Endothelial cell of hepatic sinusoid (primary cell): ENCODE results near the gene SKOR1.

Experiments used
- in situ Hi-C: cut with HindIII; loops from 2 replicates; pipeline ENCODE4 v1.10.0; 2017; ENCODE audit warnings: low sequenced_read_pairs

The SKOR1 gene, protein sequence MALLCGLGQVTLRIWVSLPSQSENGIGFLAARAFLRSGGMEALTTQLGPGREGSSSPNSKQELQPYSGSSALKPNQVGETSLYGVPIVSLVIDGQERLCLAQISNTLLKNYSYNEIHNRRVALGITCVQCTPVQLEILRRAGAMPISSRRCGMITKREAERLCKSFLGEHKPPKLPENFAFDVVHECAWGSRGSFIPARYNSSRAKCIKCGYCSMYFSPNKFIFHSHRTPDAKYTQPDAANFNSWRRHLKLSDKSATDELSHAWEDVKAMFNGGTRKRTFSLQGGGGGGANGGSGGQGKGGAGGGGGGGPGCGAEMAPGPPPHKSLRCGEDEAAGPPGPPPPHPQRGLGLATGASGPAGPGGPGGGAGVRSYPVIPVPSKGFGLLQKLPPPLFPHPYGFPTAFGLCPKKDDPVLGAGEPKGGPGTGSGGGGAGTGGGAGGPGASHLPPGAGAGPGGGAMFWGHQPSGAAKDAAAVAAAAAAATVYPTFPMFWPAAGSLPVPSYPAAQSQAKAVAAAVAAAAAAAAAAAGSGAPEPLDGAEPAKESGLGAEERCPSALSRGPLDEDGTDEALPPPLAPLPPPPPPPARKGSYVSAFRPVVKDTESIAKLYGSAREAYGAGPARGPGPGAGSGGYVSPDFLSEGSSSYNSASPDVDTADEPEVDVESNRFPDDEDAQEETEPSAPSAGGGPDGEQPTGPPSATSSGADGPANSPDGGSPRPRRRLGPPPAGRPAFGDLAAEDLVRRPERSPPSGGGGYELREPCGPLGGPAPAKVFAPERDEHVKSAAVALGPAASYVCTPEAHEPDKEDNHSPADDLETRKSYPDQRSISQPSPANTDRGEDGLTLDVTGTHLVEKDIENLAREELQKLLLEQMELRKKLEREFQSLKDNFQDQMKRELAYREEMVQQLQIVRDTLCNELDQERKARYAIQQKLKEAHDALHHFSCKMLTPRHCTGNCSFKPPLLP

DNA sequence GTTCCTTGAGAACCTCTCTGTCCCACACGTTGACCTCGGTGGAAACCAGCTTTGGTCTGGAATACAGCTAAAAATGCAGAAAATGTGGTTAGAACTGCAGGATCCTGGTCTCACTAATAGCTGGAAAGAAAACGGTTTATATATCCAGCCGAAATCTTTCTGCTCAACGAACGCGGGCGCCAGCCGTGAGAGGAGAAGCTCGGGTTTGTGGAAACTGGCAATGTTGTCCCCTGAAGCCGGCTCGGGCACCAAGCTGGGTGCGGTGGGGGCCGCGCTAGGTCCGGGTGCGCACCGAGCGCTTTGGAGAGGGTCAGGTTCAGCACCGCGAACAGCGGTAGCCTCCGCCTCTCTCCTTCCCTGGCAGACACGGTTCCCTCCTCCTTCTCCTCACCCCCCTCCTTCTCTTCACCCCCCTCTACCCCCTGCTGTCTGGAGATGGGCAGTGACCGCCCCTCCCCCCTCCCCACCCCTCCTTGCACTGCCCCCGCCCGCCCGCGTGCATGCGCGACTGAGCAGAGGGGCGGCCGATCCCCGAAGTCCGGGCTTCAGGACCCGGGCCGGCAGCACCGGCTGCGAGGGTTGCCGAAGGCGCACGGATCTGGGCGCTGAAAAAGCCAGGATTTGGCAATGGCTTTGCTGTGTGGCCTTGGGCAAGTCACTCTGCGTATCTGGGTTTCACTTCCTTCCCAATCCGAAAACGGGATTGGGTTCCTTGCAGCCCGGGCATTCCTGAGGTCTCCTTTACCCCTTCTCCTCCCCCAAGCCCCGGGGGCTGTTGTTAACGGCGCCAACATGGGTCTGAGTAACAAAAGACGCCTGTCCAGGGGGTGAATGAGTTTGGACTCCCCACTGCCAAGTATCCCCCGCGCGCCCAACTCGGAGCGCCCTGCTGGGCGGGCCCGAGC is at the start of gene SKOR1:
SKOR1 (plus strand) TSS at position 534 of the 905 bp plus-strand sequence; CDS start at position 628, 94 bp downstream.
- in situ Hi-C loops, result no loop called here

DNA sequence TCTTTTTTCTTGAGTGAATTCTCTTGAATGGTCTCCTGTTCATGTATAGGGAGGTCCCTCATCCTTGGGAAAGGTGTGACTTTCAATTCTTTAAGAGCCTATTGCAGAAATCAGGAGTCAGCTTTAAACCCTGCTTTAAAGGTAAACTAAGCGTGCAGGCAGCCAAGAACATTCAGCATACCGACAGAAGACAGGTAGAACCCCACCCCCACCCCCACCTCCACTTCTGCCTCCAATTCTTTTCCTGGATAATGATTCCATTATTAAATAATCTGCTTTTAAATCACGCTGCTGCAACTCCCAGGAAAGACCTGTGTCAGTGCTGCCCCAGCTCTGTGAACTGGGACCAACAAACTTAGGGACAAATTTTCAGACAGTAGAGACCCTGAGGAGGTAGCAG is 49.3 kb upstream of the SKOR1 start:
- in situ Hi-C loops, result no loop called here

DNA sequence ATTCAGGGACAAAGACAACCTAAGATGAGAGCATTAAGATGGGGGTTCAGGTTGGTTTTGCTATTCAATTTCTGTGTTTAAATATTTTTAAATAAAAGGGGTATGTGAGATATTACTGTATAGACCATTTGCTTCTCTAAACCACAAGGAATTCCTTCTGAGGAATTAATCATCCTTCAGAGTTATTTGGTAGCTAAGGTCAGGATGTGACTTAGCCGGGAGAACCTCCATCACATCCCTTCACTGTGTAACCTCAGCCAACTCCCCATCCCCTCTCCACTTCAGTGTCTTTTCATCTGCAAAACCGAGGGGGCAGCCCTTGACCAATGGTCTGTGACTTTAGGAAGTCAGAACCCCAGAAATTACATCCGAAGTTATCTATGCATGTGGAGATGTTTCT is 48.7 kb upstream of the SKOR1 start:
- in situ Hi-C loops, result no loop called here

DNA sequence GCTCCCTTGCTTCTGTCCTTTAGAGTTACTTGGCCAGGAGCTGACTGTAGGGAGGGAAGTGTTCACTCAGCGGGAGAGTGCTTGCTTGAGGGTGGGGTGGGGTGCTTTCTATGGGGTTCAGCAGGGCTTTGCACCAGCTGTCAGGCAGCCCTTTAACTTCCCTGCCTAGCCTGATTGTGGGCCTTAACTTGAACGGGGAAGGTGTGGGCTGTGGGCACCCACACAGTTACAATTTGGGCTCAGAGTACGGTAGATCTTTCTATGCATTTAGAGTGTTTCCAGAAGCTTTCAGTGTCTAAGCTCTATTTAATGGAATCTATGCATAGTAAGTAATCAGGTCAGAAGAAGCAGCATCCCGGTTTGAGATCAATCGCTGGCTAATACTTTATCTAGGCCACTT is 48.2 kb upstream of the SKOR1 start:
- in situ Hi-C loops, result no loop called here

DNA sequence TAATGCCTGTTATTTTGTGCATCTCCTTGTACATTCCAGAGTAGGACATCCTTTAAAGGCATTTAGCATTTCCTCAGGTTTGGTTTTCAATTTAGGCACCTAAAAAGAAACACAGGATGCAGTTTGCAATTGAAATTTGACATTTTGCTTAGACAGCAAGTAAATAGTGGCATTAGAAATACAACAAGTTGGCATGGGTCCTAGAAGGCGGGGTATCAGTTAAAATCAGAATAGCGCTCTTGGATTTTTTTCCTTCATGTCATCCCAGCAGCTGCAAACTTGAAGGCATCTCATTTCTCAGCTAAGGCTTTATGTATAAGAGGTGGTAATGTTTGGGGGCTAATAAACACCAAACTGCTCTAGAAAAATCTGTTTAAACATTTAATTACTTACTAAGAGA is 47.5 kb upstream of the SKOR1 start:
- in situ Hi-C loops, result no loop called here

DNA sequence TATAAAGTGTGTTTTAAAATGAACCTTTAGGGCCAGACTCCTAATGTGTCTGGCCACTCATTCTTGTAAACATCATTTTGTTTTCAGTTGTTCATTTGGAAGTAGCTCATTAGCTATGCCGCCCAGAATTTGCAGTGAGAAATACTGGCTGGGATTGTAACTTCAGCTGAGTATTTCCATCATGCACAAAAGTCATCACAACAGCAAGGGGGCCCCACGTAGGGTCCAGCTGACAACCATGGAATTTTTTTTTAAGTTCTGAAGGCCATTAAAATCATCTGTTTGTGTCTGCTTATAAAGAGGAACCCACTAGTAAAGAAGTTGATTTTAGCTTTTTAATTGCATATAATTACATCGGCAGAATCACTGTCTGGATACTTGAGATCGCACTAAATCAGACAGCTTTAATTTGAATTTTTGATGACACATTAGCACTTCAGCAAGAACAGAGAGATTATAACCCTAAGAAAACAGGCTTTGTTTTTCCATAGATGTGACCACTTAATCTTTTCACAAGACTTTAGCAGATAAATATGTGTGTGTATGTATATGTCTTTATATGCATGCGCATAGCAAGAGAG is 46.3 kb upstream of the SKOR1 start:
- in situ Hi-C loops, result no loop called here

DNA sequence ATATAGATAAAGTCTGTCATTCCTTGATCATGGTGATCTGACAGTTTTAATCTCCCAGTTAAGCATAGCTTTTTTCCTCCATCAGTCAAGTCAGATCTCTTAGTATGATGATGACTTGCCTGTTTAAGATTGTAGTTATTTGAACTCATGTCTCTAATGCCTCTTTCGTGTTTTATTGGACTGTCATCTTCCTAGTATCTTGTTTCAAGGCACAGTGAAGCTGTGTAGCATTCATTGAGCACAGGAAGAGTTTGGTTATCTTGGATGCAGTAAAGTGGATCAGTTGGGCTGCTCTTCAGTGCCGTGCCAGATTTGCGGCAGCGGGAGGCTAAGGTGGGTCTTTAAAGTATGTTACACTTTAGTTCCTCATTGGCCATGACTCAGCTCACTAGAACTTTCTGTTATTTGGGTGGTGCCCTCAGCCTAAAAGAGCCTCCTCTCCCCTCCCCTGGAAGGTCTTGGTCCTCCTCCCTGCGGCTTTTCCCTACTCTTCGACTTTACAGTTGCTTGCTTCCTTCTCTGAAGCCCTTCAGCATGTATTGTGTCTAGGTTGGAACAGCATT is 45.7 kb upstream of the SKOR1 start:
- in situ Hi-C loops, result no loop called here

DNA sequence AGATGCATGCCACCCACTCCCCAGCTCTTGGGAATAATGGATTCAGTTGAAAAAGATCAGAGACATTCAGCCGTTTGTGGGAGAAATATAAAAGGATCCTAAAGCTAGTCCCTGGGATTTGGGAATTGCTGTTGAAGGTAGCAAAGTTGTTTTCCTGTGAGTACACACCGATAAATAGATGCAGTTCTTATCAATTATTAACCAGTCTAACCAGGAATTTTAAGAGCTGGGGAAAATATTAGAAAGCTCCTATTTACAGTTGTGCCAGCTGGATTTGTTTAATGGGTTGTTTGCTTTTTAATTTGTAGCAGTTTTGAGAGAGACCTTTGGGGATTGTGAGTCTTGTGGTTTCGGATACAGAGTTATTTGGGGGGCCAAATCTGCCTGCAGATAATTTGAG is 44.2 kb upstream of the SKOR1 start:
- in situ Hi-C loops, result no loop called here

DNA sequence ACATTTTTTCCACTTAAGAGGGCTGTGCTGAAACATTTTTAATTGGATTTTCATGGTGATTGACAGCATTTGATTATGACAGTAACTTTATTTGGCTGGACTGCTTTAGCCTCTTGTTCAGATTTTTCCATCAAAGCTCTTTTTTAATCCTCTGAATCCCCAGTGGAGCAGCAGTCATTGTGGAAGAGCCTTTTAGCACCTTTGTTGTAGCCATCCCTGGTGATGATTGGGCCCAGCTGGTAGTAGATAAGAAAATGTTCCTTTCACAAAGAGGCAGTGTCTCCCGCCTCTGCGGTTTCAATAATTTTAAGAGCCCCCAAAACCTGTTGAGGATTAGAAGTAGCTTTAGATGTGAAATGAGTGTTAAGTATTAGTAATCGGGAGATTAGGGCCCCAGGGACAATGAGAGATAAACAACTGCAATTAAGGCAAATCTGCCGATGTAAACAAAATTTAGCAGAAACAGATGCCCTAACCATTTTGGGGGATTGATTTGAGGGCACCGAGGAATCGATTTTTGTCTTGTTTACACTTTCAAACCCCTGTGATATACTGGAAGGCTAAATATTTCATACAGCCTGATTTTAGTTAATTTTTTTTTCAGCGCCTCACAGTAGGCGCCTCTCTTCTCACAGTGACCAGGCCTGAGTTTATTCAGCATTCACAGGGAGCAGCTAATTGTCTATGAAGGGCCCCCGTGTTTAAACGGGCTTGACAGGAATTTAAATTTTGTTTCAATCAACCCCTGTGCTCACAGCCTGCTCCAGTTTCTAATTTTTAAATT is 43.2 kb upstream of the SKOR1 start:
- in situ Hi-C loops, result no loop called here

DNA sequence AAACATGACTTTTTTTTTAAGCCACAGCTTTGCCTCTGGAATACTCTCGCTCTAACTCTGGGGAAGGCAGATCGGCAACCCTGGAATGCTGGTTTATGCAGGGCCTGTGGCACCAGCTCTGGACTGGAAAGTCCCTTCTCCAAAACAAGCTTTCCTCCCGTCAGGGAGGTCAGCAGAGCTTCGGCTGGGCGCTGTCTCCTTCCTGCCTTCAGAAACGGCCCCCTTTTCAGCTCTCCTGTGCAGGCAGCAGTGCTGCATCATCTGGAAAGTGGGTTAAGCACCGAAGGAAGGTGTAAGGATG is 42.7 kb upstream of the SKOR1 start:
- in situ Hi-C loops, result no loop called here

DNA sequence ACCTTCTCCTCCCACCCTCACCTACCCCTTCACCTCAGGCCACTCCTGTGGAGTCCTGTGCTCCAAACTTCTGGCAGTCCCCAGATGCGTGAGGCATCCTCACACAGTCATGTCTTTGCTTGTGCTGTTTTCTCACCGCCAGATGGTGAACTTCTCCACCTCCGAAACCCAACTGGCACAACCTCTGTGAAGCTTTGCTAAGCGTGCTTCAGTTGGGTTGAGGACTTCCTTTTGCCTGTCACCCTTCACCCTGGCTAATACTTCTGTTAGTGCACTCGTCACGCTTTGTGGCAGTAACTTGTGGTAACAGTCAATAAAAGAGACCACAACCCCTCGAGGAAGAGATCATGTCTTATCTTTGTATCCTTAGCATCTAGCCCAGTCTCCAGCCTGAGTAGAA is 42.0 kb upstream of the SKOR1 start:
- in situ Hi-C loops, result no loop called here

DNA sequence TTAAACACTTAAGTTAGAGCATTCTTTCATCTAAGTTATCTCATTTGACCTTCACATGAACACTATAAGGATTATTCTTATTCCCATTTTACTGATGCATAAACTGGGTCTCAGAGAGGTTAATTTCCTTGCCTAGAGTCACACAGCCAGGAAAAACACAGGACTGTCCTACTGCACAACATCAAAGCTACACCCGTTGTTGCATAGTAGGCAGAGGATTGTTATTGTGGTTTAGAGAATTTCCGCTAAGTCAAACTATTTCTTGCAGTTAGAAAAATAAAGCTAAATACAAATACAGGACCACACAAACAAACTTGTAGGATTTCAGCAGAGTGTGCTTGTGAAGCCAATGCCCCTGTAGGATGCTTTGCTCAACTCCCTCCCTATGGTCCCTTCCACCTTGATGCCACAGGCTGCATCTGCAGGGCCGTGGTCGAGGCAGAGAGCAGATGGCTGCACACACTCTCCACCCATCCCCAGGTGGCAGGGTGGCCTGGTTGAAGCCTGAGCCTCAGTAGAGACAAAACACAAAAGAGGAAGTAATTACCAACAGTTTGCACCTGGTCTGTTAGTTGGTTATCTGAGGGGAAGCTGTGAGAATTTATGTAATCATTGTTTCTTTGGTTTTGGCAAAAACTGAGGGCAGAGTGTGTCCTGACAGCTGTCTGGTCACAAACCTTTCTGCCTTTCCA is 41.1 kb upstream of the SKOR1 start:
- in situ Hi-C loops, result no loop called here

DNA sequence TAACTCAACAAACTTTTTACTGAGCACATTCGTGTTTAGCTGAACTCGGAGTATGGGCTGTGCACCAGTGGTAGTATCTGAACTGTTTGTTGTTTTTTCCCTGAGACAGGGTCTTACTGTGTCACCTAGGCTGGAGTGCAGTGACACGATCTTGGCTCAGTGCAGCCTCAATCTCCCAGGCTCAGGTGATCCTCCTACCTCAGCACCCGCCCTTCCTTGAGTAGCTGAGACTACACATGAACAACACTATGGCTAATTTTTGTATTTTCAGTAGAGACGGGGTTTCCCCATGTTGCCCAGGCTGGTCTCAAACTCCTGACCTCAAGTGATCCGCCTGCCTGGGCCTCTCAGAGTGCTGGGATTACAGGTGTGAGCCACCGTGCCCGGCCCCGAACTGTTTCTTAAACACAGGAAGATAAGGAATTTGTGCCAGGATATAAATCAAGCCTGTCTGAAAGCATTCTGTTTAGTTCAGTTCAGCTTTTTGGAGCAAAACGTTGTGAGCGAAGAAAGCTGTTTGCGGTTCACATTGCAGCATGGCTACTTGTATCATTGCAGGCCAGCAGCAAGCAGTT is 40.4 kb upstream of the SKOR1 start:
- in situ Hi-C loops, result no loop called here

DNA sequence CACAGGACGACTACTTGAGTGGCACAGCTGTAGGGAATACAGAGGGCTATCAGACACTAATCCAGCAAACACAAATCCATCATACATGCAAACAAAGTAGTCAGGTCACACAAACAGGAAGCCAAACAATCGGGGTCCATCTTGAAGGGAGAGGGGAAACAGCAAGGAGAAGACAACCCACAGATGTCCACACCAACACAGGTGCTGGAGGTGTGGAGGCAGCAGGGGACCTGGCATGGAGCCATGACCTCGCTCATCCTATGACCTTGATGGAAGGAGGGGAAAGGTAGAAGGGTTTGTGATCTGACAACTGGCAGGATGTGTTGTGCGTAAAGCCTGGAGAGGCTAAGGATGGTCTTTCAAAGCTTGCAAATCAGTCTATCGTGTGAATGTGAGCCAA is 39.9 kb upstream of the SKOR1 start:
- in situ Hi-C loops, result no loop called here

DNA sequence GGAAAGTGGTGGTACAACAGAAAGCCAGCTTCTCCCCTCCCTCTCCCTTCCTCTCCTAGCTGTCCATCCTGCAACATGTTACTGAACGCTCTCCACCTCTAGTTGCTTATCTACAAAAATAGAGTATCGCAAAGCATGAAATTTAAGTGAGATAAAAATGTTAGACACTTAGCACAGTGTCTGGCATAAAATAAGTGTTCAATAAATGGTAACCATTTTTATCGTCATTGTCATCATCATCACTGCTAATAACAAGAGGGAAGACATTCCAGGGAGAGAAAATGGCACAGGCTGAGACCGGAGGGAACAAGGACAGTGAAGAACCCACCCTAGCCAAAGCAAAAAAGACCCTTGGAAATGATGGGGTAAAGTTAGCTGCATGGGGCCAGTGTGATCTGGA is 38.7 kb upstream of the SKOR1 start:
- in situ Hi-C loops, result no loop called here

DNA sequence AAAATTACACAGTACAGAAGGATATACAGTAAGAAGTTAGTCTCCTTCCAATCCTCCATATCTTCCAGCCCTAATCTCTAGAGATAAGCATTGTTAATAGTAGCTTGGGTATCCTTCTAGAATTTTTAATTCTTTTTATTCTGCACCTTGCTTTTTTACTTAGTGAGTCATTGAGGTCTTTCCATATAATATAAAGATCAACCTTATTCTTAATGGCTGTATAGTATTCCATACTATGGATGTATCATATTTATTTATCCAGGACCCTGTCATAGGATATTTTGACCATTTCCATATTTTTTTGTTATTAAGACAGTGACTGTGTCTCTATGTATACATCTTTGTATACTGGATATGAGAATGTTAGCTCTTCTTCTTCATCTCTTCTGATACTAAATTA is 36.3 kb upstream of the SKOR1 start:
- in situ Hi-C loops, result no loop called here

DNA sequence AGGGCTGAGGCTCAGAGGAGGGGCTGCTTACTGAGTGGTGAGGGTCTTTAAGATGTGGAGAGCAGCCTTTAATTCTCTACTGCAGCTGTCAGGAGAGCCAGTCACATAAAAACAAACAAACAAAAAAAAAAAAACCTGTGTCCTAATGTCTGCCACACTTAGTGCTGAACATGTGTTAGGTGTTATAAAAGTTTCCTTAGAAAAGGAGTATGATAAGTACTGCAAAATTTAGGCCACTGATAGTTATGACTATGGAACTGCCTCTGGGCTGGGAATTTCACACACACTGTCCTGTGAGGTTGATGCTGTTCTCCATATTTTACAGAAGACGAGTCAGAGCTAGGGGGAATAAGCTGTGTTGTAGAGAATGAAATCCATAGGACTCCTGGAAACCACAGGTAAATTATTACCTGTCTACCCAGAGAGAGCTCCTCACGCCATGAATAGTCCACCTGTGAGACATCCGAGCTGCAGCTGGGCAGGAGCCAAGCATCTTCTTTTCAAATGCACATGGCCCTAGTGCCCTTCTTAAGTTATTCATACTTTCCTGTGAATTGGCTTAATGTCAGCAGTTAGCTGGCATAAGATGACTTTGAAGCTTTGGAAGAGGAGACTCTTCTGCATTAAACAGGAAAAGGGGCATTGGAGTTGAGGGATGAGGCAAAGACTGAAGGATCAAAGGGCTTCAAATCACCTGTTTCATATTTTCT is 34.5 kb upstream of the SKOR1 start:
- in situ Hi-C loops, result loop anchor here (5.0 kb wide), 1 partner anchor 128 kb away; no protein-coding TSS in a partner anchor
